CD4-positive, alpha-beta T cell treated with Interleukin-12 subunit alpha and Interleukin-12 subunit beta, for 1 hour (primary cell): ENCODE results near the gene QSER1.
"Not testable (repeated sequence)": the region's sequence is repeated elsewhere in the genome, so short reads cannot be mapped to it uniquely, and the experiment has no call there.

ENCODE experiments used
- DNase-seq: peaks from one replicate; pipeline ENCODE4 v3.0.0-alpha.2; 2020

The QSER1 gene

DNA sequence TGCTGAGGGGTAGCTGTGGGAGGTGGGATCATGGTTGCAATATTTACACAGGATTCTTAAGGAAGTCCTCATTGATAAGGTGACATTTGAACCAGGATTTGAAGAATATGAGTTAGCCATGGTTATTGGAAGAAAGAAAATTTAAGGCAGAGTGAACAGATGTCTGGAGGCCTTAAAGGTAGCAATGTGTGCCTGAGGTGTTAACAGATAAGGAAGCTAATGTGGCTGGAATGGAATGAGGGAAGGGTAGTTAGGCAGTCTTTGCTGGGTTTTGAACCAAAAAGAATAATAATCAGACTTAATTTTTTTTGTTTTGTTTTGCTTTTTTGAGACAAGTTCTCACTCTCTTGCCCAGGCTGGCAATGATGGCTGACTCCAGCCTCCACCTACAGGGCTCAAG is 113.4 kb downstream of the QSER1 start:
- DNase-seq: no peak

GRCh38 chr11:33013755-33014154 is 121.1 kb downstream of the QSER1 start:
- no peak for DNase-seq

DNA sequence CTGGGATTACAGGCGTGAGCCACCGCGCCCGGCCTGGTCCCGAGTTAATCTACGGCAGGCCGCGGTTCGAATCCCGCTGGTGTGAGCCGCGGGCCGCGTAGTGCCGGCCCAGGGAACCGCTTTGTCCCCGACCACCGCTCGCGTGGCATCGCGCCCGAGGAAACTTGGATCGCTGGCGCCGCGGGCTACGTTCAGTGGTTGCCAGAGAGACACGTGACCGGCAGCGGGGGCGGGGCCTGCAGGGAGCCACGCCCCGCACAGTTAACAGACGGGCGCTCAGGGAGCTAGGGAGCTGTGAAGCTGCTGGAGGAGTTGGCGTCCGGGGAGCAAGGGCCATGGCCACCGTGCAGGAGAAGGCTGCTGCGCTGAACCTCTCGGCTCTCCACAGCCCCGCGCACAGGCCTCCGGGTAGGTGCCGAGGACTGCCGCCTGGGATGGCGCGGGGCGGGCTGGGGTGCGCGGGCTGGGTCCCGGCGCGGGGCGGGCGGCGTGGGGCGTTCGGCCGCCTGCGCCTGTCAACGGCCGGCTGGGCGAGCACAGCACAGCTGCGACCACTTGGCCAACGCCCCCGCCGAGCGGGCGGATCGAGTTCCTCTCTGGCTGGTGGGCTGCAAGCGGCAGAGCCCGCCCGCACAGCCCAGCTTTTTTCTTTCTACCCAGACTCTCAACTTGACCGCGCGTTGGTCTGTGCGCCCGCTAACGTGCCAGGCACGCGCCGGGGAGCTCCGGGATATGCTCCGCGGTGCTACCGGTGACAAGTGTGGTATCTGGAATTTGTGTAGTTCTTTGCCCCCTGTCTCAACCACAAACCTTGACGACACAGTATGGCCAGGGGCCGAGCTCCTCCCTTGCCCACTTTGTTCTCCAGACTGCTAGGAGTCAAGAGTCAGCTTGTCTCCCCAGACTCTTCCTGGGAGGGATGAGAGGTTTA is 123.3 kb downstream of the QSER1 start, which contains the start of gene DEPDC7:
Gene DEPDC7 (plus strand): TSS at position 258 of the 931 bp plus-strand sequence. CDS start 78 bp downstream, at position 336.
- DNase-seq: peak; percentile 78

- no peak for DNase-seq
Observed at GRCh38 chr11:33016654-33017053, 124.0 kb downstream of the QSER1 start.

- DNase-seq: no peak
Observed at GRCh38 chr11:33017478-33017877, 124.9 kb downstream of the QSER1 start.

- DNase-seq: no peak
Observed at GRCh38 chr11:33017965-33018364, 125.4 kb downstream of the QSER1 start.

DNA sequence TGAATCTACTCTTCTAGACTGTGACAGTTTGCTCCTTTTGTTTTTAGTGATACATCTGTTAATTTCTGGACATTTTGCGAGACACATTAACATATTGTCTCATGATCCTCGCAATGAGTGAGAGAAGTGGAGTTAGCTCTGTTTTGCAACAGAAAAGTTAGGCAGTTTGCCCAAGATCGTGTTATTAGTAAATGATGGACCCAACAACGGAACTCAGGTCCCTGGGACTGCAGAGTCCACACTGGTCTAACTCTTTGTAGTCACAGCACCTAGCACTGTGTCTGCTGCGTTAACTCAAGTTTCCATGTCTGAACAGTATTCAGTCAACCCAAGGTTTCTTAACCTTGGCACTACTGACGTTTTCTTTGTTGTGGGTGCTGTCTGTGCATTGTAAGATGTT is 126.2 kb downstream of the QSER1 start:
- no peak for DNase-seq

GRCh38 chr11:33021501-33021900 is 128.9 kb downstream of the QSER1 start:
- DNase-seq: no peak

GRCh38 chr11:33021937-33022336 is 129.3 kb downstream of the QSER1 start:
- no peak for DNase-seq

- DNase-seq: no peak
Observed at GRCh38 chr11:33025339-33025722, 132.7 kb downstream of the QSER1 start.

DNA sequence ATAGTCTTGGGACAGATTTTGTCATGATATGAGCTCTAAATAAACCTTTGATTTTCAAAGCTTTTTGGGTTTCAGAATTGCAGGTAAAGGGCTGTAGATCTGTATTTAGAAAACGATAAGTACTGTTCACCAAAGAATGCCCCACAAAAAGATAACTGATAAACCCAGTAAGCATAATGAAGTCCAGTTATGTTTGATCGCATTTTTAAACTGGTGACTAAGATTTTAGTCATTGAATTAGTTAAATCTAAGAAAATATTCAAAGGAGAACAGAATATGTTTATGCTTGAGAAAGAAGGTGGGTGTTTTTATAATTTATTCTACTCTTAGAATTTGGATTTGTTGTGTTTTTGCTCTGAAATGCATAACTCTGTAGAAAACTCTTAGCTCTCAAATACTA is 134.6 kb downstream of the QSER1 start:
- no peak for DNase-seq

GRCh38 chr11:33027846-33028536 is 135.4 kb downstream of the QSER1 start:
- no peak for DNase-seq

GRCh38 chr11:33028537-33028914 is 135.9 kb downstream of the QSER1 start:
- DNase-seq: no peak

- not testable (repeated sequence) for DNase-seq
Observed at GRCh38 chr11:33029218-33029617, 136.6 kb downstream of the QSER1 start.
